Measurements from ENCODE around the gene TMC7. TPM values are rescaled to one million over a fixed set of nuclear protein-coding genes. Genes with fewer than 3 reads are reported as not detected.
A peak's percentile ranks its signal among the peaks of the same experiment; 100 is the strongest.

TMC7 gene
- 10.3 TPM for polyA plus RNA-seq (2013, experiment 1 of 4)
- 13.8 TPM for polyA plus RNA-seq (2013, experiment 2 of 4)
- 10.7 TPM for polyA plus RNA-seq (2013, experiment 3 of 4)
- 13.5 TPM for polyA plus RNA-seq (2013, experiment 4 of 4)

DNA sequence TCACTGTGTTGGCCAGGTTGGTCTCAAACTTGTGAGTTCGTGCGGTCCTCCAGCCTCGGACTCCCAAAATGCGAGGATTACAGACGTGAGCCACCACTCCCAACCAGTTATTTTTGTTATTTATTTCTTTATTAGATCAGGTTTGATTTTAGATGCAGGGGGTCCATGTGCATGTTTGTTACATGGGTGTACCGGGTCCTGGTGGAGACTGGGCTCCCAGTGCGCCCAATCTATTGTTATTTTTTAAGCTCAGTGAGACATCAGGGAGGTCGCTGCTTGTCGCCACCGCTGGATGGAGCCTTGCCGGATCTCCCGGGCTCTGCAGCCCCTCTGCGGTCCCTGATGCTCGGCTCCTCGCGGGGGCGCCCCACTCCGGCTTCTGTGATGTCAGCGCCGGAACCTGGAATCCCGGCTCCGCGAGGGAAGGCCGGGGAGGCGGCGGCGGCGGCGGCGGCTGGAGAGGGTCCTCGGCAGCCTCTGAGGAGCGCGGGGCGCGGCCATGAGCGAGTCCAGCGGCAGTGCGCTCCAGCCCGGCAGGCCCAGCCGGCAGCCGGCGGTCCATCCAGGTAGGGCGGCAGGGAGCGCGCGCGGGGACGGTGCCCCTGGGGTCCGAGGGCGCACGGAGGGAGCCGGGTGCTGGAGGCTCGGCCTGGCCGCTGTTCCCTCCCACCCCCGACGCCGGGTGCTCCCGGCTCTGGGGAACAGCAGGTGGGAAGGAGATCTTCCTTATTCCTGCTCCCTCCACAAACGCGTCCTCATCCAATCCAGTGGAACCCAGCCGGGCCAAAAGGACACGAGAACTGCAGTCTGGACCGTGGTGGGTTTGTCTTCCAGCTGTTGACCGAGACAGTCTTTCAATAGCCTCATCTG, at the start of gene TMC7:
TSS of gene TMC7 (plus strand) at position 370 of the 870 bp plus-strand sequence. CDS start at position 500, 130 bp downstream.
- Histone ChIP-seq H3K4me1 (ENCODE audit: control insufficient read depth, insufficient read depth, low read length) (no peaks in the 10 kb centered on the region), H3K27me3 (ENCODE audit: control insufficient read depth, insufficient read depth, low read length, poor library complexity, severe bottlenecking) (no peaks in the 10 kb centered on the region), H3K9me3 (ENCODE audit: control insufficient read depth, low read length) (no peaks in the 10 kb centered on the region), H3K36me3 (ENCODE audit: control insufficient read depth, insufficient read depth, low read length) (no peaks in the 10 kb centered on the region), H3K4me3 (ENCODE audit: insufficient read depth, low read depth, low read length) (peak within 1 kb of the TSS; percentile 89), H3K27ac (ENCODE audit: insufficient read depth, low read depth, low read length, poor library complexity, severe bottlenecking) (peak within 1 kb of the TSS; percentile 60)
- 8% methylated on average over 64 of the region's 64 CpGs for WGBS, 2 experiments

DNA sequence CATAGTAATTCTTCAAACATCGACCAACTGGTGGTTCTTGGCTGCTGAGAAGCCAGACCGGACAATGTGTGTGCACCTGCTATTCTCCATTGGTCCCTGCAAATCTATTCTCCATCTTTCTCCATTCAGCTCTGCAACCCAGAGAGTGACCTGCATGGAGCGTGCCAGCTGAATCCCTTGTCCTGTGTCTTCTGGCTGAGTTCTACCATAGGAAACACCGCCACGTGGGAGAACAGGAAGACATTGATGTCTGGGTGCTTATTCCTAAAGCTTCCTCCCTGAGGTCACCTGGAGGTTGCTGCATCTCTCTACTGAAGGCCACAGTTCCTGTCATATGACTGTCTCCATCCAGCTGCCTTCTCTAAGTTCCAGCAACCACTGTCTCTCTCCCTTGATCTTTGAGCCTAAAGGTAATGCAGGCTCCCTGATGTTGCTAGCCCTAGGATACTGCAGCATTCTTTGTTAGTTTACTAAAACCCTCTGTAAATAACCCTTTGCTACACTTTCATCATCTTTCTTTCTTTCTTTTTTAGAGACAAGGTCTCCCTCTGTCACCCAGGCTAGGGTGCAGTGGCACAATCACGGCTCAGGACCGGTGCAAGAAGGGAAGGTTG, 46.9 kb upstream of the TMC7 start:
- H3K27me3 ChIP-seq (ENCODE audit: control insufficient read depth, insufficient read depth, low read length, poor library complexity, severe bottlenecking), result no peaks in the 10 kb centered on the region
- no peak overlapping the region for H3K4me3 ChIP-seq (ENCODE audit: insufficient read depth, low read depth, low read length)
- H3K36me3 ChIP-seq (ENCODE audit: control insufficient read depth, insufficient read depth, low read length), result no peaks in the 10 kb centered on the region
- no peak overlapping the region for H3K27ac ChIP-seq (ENCODE audit: insufficient read depth, low read depth, low read length, poor library complexity, severe bottlenecking)
- no peaks in the 10 kb centered on the region for H3K9me3 ChIP-seq (ENCODE audit: control insufficient read depth, low read length)
- 84 to 90% methylated on average over 7 of the region's 7 CpGs for WGBS, 2 experiments
- H3K4me1 ChIP-seq (ENCODE audit: control insufficient read depth, insufficient read depth, low read length), result peaks cover 4% of the 10 kb centered on the region

DNA sequence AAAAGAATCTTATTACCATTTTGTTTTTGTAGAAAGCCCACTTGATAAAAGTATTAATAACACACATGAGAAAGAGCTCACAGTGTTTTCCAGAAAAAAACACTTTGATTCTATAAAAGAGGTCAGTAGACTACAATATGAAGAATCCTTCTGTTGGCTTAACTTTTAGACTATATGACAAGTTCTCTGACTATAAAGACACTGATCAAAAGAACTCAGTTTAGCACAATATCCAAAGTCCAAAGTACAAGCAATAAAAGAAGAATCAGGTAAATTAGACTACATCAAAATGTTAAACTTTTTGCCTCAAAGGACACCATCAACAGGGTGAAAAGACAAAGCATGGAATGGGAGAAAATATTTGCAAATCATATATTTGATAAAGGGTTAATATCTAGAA, 46.3 kb upstream of the TMC7 start:
- Histone ChIP-seq H3K9me3 (ENCODE audit: control insufficient read depth, low read length) (no peaks in the 10 kb centered on the region), H3K4me3 (ENCODE audit: insufficient read depth, low read depth, low read length) (no peak overlapping the region), H3K36me3 (ENCODE audit: control insufficient read depth, insufficient read depth, low read length) (no peaks in the 10 kb centered on the region), H3K27ac (ENCODE audit: insufficient read depth, low read depth, low read length, poor library complexity, severe bottlenecking) (no peak overlapping the region), H3K4me1 (ENCODE audit: control insufficient read depth, insufficient read depth, low read length) (peaks cover 4% of the 10 kb centered on the region), H3K27me3 (ENCODE audit: control insufficient read depth, insufficient read depth, low read length, poor library complexity, severe bottlenecking) (no peaks in the 10 kb centered on the region)

DNA sequence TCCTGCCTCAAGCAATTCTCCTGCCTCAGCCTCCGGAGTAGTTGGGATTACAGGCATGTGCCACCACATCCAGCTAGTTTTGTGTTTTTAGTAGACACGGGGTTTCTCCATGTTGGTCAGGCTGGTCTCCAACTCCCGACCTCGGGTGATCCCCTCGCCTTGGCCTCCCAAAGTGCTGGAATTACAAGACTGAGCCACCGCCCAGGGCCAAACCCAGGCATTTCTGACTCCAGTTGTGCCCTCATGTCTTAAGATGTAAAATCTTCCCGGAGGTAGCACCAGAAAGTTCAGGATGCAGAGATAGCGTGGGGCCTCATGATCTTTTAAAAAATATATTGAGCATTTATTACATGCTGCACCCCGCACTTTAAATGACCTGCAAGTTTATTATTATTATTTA, 44.7 kb upstream of the TMC7 start:
- no peak overlapping the region for H3K4me3 ChIP-seq (ENCODE audit: insufficient read depth, low read depth, low read length)

DNA sequence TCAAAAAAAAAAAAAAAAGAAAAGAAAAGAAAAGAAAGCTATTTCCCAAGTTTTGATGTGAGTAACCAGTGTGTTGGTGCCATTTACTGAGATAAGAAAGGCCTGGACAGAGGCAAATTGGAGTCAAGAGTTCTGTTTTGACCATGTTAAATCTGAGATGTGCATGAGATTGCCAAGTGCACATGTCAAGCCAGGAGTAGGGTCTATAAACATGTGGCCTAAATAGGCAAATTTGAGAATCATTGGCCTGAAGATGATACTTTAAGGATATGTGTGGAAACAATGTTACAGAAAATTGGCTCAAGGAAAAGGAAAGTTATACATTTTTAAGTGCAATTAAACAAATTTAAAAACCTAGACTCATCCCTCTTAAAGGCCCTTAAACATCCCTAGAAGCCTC, 42.3 kb upstream of the TMC7 start:
- Histone ChIP-seq H3K27me3 (ENCODE audit: control insufficient read depth, insufficient read depth, low read length, poor library complexity, severe bottlenecking) (no peaks in the 10 kb centered on the region), H3K4me1 (ENCODE audit: control insufficient read depth, insufficient read depth, low read length) (no peaks in the 10 kb centered on the region), H3K27ac (ENCODE audit: insufficient read depth, low read depth, low read length, poor library complexity, severe bottlenecking) (no peak overlapping the region), H3K9me3 (ENCODE audit: control insufficient read depth, low read length) (no peaks in the 10 kb centered on the region), H3K4me3 (ENCODE audit: insufficient read depth, low read depth, low read length) (no peak overlapping the region), H3K36me3 (ENCODE audit: control insufficient read depth, insufficient read depth, low read length) (no peaks in the 10 kb centered on the region)

More for the DNA sequence above, 44.7 kb upstream of the TMC7 start:
- 92% methylated on average over 8 to 9 of the region's 9 CpGs for WGBS, 2 experiments
- no peaks in the 10 kb centered on the region for H3K9me3 ChIP-seq (ENCODE audit: control insufficient read depth, low read length)
- H3K36me3 ChIP-seq (ENCODE audit: control insufficient read depth, insufficient read depth, low read length), result no peaks in the 10 kb centered on the region
- no peak overlapping the region for H3K27ac ChIP-seq (ENCODE audit: insufficient read depth, low read depth, low read length, poor library complexity, severe bottlenecking)
- H3K27me3 ChIP-seq (ENCODE audit: control insufficient read depth, insufficient read depth, low read length, poor library complexity, severe bottlenecking), result no peaks in the 10 kb centered on the region
- H3K4me1 ChIP-seq (ENCODE audit: control insufficient read depth, insufficient read depth, low read length), result no peaks in the 10 kb centered on the region

- H3K27ac ChIP-seq (ENCODE audit: insufficient read depth, low read depth, low read length, poor library complexity, severe bottlenecking), result no peak overlapping the region
- H3K4me1 ChIP-seq (ENCODE audit: control insufficient read depth, insufficient read depth, low read length), result no peaks in the 10 kb centered on the region
- H3K9me3 ChIP-seq (ENCODE audit: control insufficient read depth, low read length), result no peaks in the 10 kb centered on the region
- H3K36me3 ChIP-seq (ENCODE audit: control insufficient read depth, insufficient read depth, low read length), result no peaks in the 10 kb centered on the region
- no CpG with 5 or more reads among the region's 1 CpG for WGBS, 2 experiments
- H3K27me3 ChIP-seq (ENCODE audit: control insufficient read depth, insufficient read depth, low read length, poor library complexity, severe bottlenecking), result no peaks in the 10 kb centered on the region
- H3K4me3 ChIP-seq (ENCODE audit: insufficient read depth, low read depth, low read length), result no peak overlapping the region
Measured at GRCh38 chr16:18942061-18942460, 41.7 kb upstream of the TMC7 start.

GRCh38 chr16:18943414-18943813, 40.3 kb upstream of the TMC7 start:
- H3K4me3 ChIP-seq (ENCODE audit: insufficient read depth, low read depth, low read length), result no peak overlapping the region
- no peaks in the 10 kb centered on the region for H3K9me3 ChIP-seq (ENCODE audit: control insufficient read depth, low read length)
- H3K36me3 ChIP-seq (ENCODE audit: control insufficient read depth, insufficient read depth, low read length), result no peaks in the 10 kb centered on the region
- no peaks in the 10 kb centered on the region for H3K4me1 ChIP-seq (ENCODE audit: control insufficient read depth, insufficient read depth, low read length)
- 87 to 88% methylated on average over 7 of the region's 7 CpGs for WGBS, 2 experiments
- H3K27me3 ChIP-seq (ENCODE audit: control insufficient read depth, insufficient read depth, low read length, poor library complexity, severe bottlenecking), result no peaks in the 10 kb centered on the region
- no peak overlapping the region for H3K27ac ChIP-seq (ENCODE audit: insufficient read depth, low read depth, low read length, poor library complexity, severe bottlenecking)

- Histone ChIP-seq H3K4me3 (ENCODE audit: insufficient read depth, low read depth, low read length) (no peak overlapping the region), H3K27me3 (ENCODE audit: control insufficient read depth, insufficient read depth, low read length, poor library complexity, severe bottlenecking) (no peaks in the 10 kb centered on the region), H3K36me3 (ENCODE audit: control insufficient read depth, insufficient read depth, low read length) (no peaks in the 10 kb centered on the region), H3K27ac (ENCODE audit: insufficient read depth, low read depth, low read length, poor library complexity, severe bottlenecking) (no peak overlapping the region), H3K4me1 (ENCODE audit: control insufficient read depth, insufficient read depth, low read length) (no peaks in the 10 kb centered on the region), H3K9me3 (ENCODE audit: control insufficient read depth, low read length) (no peaks in the 10 kb centered on the region)
- WGBS, 2 experiments, result 80 to 82% methylated on average over 7 of the region's 7 CpGs
Measured at GRCh38 chr16:18945233-18945632, 38.5 kb upstream of the TMC7 start.

- no peaks in the 10 kb centered on the region for H3K36me3 ChIP-seq (ENCODE audit: control insufficient read depth, insufficient read depth, low read length)
- H3K9me3 ChIP-seq (ENCODE audit: control insufficient read depth, low read length), result no peaks in the 10 kb centered on the region
- no peaks in the 10 kb centered on the region for H3K27me3 ChIP-seq (ENCODE audit: control insufficient read depth, insufficient read depth, low read length, poor library complexity, severe bottlenecking)
- H3K4me1 ChIP-seq (ENCODE audit: control insufficient read depth, insufficient read depth, low read length), result no peaks in the 10 kb centered on the region
- 92 to 95% methylated on average over 9 of the region's 9 CpGs for WGBS, 2 experiments
- H3K4me3 ChIP-seq (ENCODE audit: insufficient read depth, low read depth, low read length), result no peak overlapping the region
- no peak overlapping the region for H3K27ac ChIP-seq (ENCODE audit: insufficient read depth, low read depth, low read length, poor library complexity, severe bottlenecking)
Measured at GRCh38 chr16:18948372-18949020, 35.2 kb upstream of the TMC7 start.

Measured in ectodermal cell (in vitro differentiated cells).